ENCODE measurements around the gene KIT.

The KIT gene

GRCh38 chr4:54695788-54696187 is 38.0 kb downstream of the KIT start:
- in situ Hi-C loops (cut with HindIII; ENCODE audit: low sequenced_read_pairs): no loop called here

GRCh38 chr4:54696649-54697048 is 38.9 kb downstream of the KIT start:
- in situ Hi-C loops (cut with HindIII; ENCODE audit: low sequenced_read_pairs): no loop called here

- in situ Hi-C loops (cut with HindIII; ENCODE audit: low sequenced_read_pairs): no loop called here
Measured at GRCh38 chr4:54700986-54701385, 43.2 kb downstream of the KIT start.

- in situ Hi-C loops (cut with HindIII; ENCODE audit: low sequenced_read_pairs): no loop called here
Measured at GRCh38 chr4:54703182-54703581, 45.4 kb downstream of the KIT start.

GRCh38 chr4:54707406-54707805 is 49.6 kb downstream of the KIT start:
- in situ Hi-C loops (cut with HindIII; ENCODE audit: low sequenced_read_pairs): no loop called here

GRCh38 chr4:54708339-54709279 is 50.9 kb downstream of the KIT start:
- in situ Hi-C loops (cut with HindIII; ENCODE audit: low sequenced_read_pairs): no loop called here

GRCh38 chr4:54709400-54709799 is 51.6 kb downstream of the KIT start:
- in situ Hi-C loops (cut with HindIII; ENCODE audit: low sequenced_read_pairs): no loop called here

- in situ Hi-C loops (cut with HindIII; ENCODE audit: low sequenced_read_pairs): no loop called here
Measured at GRCh38 chr4:54712206-54712605, 54.4 kb downstream of the KIT start.

- in situ Hi-C loops (cut with HindIII; ENCODE audit: low sequenced_read_pairs): no loop called here
Measured at GRCh38 chr4:54714631-54715030, 56.9 kb downstream of the KIT start.

GRCh38 chr4:54716478-54717065 is 58.8 kb downstream of the KIT start:
- in situ Hi-C loops (cut with HindIII; ENCODE audit: low sequenced_read_pairs): no loop called here

GRCh38 chr4:54717694-54718093 is 59.9 kb downstream of the KIT start:
- in situ Hi-C loops (cut with HindIII; ENCODE audit: low sequenced_read_pairs): no loop called here

GRCh38 chr4:54719378-54719777 is 61.6 kb downstream of the KIT start:
- in situ Hi-C loops (cut with HindIII; ENCODE audit: low sequenced_read_pairs): no loop called here

- in situ Hi-C loops (cut with HindIII; ENCODE audit: low sequenced_read_pairs): no loop called here
Measured at GRCh38 chr4:54723220-54723619, 65.5 kb downstream of the KIT start.

GRCh38 chr4:54723820-54724219 is 66.1 kb downstream of the KIT start:
- in situ Hi-C loops (cut with HindIII; ENCODE audit: low sequenced_read_pairs): no loop called here

- in situ Hi-C loops (cut with HindIII; ENCODE audit: low sequenced_read_pairs): no loop called here
Measured at GRCh38 chr4:54726907-54727306, 69.2 kb downstream of the KIT start.

GRCh38 chr4:54727346-54727745 is 69.6 kb downstream of the KIT start:
- in situ Hi-C loops (cut with HindIII; ENCODE audit: low sequenced_read_pairs): no loop called here

GRCh38 chr4:54728368-54728767 is 70.6 kb downstream of the KIT start:
- in situ Hi-C loops (cut with HindIII; ENCODE audit: low sequenced_read_pairs): no loop called here

- in situ Hi-C loops (cut with HindIII; ENCODE audit: low sequenced_read_pairs): no loop called here
Measured at GRCh38 chr4:54729256-54729655, 71.5 kb downstream of the KIT start.

- in situ Hi-C loops (cut with HindIII; ENCODE audit: low sequenced_read_pairs): no loop called here
Measured at GRCh38 chr4:54730581-54730980, 72.8 kb downstream of the KIT start.

GRCh38 chr4:54731552-54731951 is 73.8 kb downstream of the KIT start:
- in situ Hi-C loops (cut with HindIII; ENCODE audit: low sequenced_read_pairs): no loop called here

- in situ Hi-C loops (cut with HindIII; ENCODE audit: low sequenced_read_pairs): no loop called here
Measured at GRCh38 chr4:54731976-54732375, 74.2 kb downstream of the KIT start.

- in situ Hi-C loops (cut with HindIII; ENCODE audit: low sequenced_read_pairs): no loop called here
Measured at GRCh38 chr4:54737421-54737820, 79.7 kb downstream of the KIT start.

Data from DLD1 (cell line).